IPS-20b (cell line): ENCODE measurements around the gene DUOXA1.
A peak's percentile ranks its signal among the peaks of the same experiment; 100 is the strongest.
"Not testable (repeated sequence)": the region's sequence is repeated elsewhere in the genome, so short reads cannot be mapped to it uniquely, and the experiment has no call there.

ENCODE experiments used
- H3K27ac ChIP-seq: one replicate; pipeline ENCODE4 v1.5.1; 2013; ENCODE audit warnings: low read length
- H3K27me3 ChIP-seq: 2 replicates; pipeline ENCODE4 v1.6.1; 2013; ENCODE audit warnings: mild to moderate bottlenecking, low read length, inconsistent platforms; ENCODE audit not compliant: insufficient read depth
- H3K36me3 ChIP-seq: 2 replicates; pipeline ENCODE4 v1.6.1; 2013; ENCODE audit warnings: low read depth, mild to moderate bottlenecking, inconsistent platforms, low read length, moderate library complexity; ENCODE audit not compliant: insufficient read depth
- H3K4me1 ChIP-seq: 2 replicates; pipeline ENCODE4 v1.6.1; 2013; ENCODE audit warnings: mild to moderate bottlenecking, control low read depth, inconsistent platforms, low read length, moderate library complexity; ENCODE audit not compliant: insufficient read depth
- H3K4me3 ChIP-seq: 2 replicates; pipeline ENCODE4 v1.5.1; 2013; ENCODE audit warnings: mild to moderate bottlenecking, low read length, inconsistent platforms
- H3K9ac ChIP-seq: 2 replicates; pipeline ENCODE4 v1.6.1; 2013; ENCODE audit warnings: low read depth, mild to moderate bottlenecking, inconsistent platforms, low read length, moderate library complexity
- H3K9me3 ChIP-seq: 2 replicates; pipeline ENCODE4 v1.6.1; 2013; ENCODE audit warnings: mild to moderate bottlenecking, low read depth, low read length, inconsistent platforms; ENCODE audit not compliant: insufficient read depth

Gene DUOXA1

DNA sequence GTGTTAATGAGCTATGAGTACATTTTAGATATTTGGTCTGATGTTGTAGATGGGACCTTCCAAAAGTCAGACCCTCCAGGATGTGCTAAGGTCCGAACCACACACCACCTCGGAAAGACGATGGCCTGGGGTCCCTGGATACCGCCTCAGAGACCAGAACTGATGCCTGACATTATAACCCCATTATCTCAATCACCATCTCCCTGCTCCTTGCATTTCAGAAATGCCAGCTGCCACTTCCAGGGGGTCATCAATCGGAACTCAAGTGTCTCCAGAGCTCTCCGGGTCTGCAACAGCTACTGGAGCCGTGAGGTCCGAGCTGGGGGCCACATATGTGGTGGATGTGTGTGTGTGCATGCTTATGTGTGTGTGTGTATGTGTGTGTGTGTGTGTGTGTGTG lies 8.0 kb upstream of the DUOXA1 start:
- Histone ChIP-seq H3K27ac (no peak overlapping the region), H3K9me3 (no peaks in the 10 kb centered on the region), H3K9ac (no peak overlapping the region), H3K36me3 (no peaks in the 10 kb centered on the region), H3K27me3 (peaks cover 52% of the 10 kb centered on the region), H3K4me3 (no peak overlapping the region), H3K4me1 (no peaks in the 10 kb centered on the region)

GRCh38 chr15:45136378-45136764 lies 6.7 kb upstream of the DUOXA1 start:
- no peak overlapping the region for H3K9ac ChIP-seq
- no peaks in the 10 kb centered on the region for H3K36me3 ChIP-seq
- H3K9me3 ChIP-seq: no peaks in the 10 kb centered on the region
- H3K27me3 ChIP-seq: peaks cover 65% of the 10 kb centered on the region
- no peaks in the 10 kb centered on the region for H3K4me1 ChIP-seq
- peak overlapping the region; percentile 46; the same call in 1 of the 2 replicates for H3K4me3 ChIP-seq
- no peak overlapping the region for H3K27ac ChIP-seq

GRCh38 chr15:45135705-45136377 lies 6.2 kb upstream of the DUOXA1 start:
- H3K36me3 ChIP-seq, H3K4me1 ChIP-seq, H3K27ac ChIP-seq, H3K9ac ChIP-seq, H3K9me3 ChIP-seq: not testable (repeated sequence)
- Histone ChIP-seq H3K27me3 (peaks cover 71% of the 10 kb centered on the region), H3K4me3 (peak overlapping the region; percentile 46; the same call in 1 of the 2 replicates)

DNA sequence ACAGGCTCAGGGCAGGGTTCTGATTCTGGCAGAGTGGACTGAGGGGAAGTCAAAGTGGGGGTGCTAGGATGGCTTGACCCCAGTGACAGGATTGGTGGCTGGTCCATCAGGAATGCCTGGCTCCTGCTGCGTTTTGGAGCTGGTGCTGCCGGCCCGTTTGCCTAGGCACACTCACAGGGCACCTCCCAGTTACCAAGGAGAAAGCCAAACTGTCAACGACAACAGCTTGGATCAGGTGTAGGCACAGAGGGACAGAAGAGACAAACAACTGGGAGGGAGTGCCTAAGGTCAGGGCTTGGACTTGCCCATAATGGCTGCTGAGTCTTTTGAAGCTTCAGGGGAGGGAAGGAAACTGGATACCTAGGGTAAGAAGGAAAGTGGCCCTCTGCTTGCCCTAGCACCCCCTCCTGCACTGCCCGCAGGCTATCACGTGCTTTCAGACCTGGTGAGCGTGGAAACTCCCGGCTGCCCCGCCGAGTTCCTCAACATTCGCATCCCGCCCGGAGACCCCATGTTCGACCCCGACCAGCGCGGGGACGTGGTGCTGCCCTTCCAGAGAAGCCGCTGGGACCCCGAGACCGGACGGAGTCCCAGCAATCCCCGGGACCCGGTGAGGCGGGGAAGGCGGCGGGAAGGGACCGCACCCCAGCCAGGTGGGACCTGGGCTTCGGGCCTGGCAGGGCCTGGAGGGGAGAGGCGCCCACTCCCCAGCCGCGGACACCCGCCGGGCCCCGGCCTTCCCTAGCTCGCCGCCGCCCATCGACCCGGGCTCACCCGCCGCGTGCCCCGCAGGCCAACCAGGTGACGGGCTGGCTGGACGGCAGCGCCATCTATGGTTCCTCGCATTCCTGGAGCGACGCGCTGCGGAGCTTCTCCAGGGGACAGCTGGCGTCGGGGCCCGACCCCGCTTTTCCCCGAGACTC lies 5.3 kb upstream of the DUOXA1 start:
- Histone ChIP-seq H3K27me3 (peaks cover 80% of the 10 kb centered on the region), H3K27ac (no peak overlapping the region), H3K9ac (no peak overlapping the region), H3K36me3 (no peaks in the 10 kb centered on the region), H3K4me3 (peak overlapping the region; percentile 40; the same call in 1 of the 2 replicates), H3K9me3 (no peaks in the 10 kb centered on the region), H3K4me1 (no peaks in the 10 kb centered on the region)

DNA sequence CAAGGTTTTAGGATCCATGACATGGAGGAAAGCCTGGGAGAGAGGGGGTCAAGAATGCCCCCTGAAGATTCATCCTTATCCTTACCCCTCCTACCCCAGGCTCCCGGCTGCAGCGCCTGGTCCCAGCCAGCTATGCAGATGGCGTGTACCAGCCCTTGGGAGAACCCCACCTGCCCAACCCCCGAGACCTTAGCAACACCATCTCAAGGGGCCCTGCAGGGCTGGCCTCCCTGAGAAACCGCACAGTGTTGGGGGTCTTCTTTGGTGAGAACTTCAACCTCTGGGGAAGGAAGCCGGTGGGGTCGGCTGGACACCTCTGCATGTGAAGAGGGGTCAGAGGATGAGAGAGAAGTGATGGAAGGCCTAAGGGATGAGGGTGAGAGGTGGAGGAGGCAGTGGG lies 4.4 kb upstream of the DUOXA1 start:
- Histone ChIP-seq H3K27ac (no peak overlapping the region), H3K4me1 (no peaks in the 10 kb centered on the region), H3K9ac (no peak overlapping the region), H3K27me3 (peaks cover 89% of the 10 kb centered on the region), H3K36me3 (no peaks in the 10 kb centered on the region), H3K4me3 (no peak overlapping the region), H3K9me3 (no peaks in the 10 kb centered on the region)

- no peak overlapping the region for H3K27ac ChIP-seq
- H3K27me3 ChIP-seq: peaks cover 94% of the 10 kb centered on the region
- no peak overlapping the region for H3K4me3 ChIP-seq
- no peaks in the 10 kb centered on the region for H3K36me3 ChIP-seq
- no peaks in the 10 kb centered on the region; the same call in 1 of the 2 replicates for H3K4me1 ChIP-seq
- H3K9me3 ChIP-seq: no peaks in the 10 kb centered on the region; the same call in 1 of the 2 replicates
- no peak overlapping the region for H3K9ac ChIP-seq
Measured at GRCh38 chr15:45133561-45133920, 3.9 kb upstream of the DUOXA1 start.

DNA sequence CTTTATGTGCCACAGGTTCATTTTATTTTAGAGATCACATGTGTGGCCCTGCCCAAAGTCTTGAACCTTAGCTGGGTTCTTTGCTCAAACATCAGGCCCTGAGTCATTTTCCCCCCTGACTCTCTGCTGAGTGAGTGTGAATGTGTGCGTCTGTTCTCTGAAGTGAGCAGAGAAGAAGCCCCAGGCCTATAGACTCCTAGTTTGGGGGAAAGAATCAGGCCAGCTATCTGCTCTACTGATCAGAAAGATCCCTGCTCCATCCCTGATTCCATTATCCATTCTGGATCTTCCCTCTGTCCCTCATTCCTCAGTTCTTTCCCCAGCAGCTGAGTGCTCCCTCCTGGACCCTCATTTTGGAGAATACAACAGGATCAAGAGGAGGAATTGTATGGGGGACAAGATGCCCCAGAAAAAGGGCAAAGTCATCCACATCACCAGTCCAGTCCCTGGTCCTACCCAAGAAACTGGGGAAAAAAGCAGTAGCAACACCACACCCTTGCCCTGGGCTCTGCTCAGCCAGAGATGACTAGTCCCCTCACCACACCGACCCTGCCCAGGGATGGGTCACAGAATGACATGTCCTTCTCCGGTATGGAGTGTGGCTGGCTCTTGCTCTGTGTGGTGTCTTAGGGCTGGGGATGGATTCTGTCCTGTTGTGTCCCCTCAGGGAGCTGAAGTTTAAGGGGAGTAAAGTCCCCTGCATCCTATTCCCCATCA lies 3.3 kb upstream of the DUOXA1 start:
- no peaks in the 10 kb centered on the region; the same call in 1 of the 2 replicates for H3K9me3 ChIP-seq
- H3K4me1 ChIP-seq: no peaks in the 10 kb centered on the region; the same call in 1 of the 2 replicates
- H3K27me3 ChIP-seq: peaks cover 94% of the 10 kb centered on the region
- H3K4me3 ChIP-seq: no peak overlapping the region
- H3K27ac ChIP-seq: no peak overlapping the region
- H3K9ac ChIP-seq: no peak overlapping the region
- H3K36me3 ChIP-seq: no peaks in the 10 kb centered on the region

- H3K4me3 ChIP-seq: no peak overlapping the region
- no peak overlapping the region for H3K27ac ChIP-seq
- no peaks in the 10 kb centered on the region; the same call in 1 of the 2 replicates for H3K9me3 ChIP-seq
- H3K9ac ChIP-seq: no peak overlapping the region
- no peaks in the 10 kb centered on the region; the same call in 1 of the 2 replicates for H3K4me1 ChIP-seq
- peaks cover 99% of the 10 kb centered on the region for H3K27me3 ChIP-seq
- H3K36me3 ChIP-seq: no peaks in the 10 kb centered on the region
Measured at GRCh38 chr15:45131510-45131909, 1.8 kb upstream of the DUOXA1 start.

GRCh38 chr15:45130291-45131000 lies 767 bp upstream of the DUOXA1 start:
- Histone ChIP-seq H3K9ac (no peak overlapping the region), H3K4me3 (peak overlapping the region; percentile 72), H3K9me3 (no peaks in the 10 kb centered on the region; the same call in 1 of the 2 replicates), H3K4me1 (no peaks in the 10 kb centered on the region; the same call in 1 of the 2 replicates), H3K27ac (no peak overlapping the region), H3K27me3 (peaks cover 100% of the 10 kb centered on the region), H3K36me3 (no peaks in the 10 kb centered on the region)

DNA sequence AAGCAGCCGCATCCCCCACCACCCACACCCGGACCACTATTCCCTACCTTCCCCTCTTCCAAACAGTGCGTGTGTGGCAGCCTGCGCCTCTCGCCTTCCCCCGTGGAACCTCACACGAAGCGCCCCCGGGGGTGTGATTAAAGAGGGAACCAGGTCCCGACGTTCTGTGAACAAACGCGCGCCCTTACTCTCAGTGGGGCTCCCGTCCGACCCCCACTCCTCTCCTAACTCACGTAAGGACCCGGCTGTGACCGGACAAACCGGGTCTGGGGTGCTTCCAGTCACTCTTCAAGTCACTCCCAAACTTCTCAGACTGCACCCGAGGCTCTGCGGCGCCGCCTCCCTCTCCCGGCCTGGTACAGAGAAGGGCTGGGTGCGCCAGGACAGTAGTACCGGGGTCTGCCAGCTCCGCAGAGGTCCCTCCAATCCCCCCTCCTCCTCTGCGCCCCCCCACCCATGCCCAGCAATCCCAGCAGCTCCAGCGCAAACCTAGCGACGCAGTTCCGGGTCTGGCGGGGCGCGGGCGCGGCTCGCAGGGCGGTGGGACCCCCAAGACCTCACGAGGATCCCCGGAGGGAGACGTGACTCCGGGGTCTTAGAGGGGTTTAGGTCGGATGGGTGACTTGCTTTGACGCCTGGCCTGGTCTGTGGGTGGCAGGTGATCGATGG lies 574 bp downstream of the DUOXA1 start:
- Histone ChIP-seq H3K9ac (no peak overlapping the region), H3K4me3 (peak overlapping the region; percentile 72), H3K27me3 (peaks cover 100% of the 10 kb centered on the region), H3K27ac (no peak overlapping the region), H3K36me3 (no peaks in the 10 kb centered on the region), H3K9me3 (no peaks in the 10 kb centered on the region; the same call in 1 of the 2 replicates), H3K4me1 (no peaks in the 10 kb centered on the region; the same call in 1 of the 2 replicates)
